Measurements from ENCODE around the gene IRS2. TPM values are rescaled to one million over a fixed set of nuclear protein-coding genes. Genes with fewer than 3 reads are reported as not detected.

The IRS2 gene
- total and polyA plus RNA-seq, 2 experiments from 2014 or later, result 3.6 to 14.5 TPM

GRCh38 chr13:109735436-109735966 lies 50.9 kb downstream of the IRS2 start (continued):
- TF ChIP-seq STAT1 (IDR thresholded peaks at IDR 0.05; ENCODE audit: unreplicated experiment), result no peak

- DNase-seq (ENCODE audit: low spot score), result no peak
- no peak overlapping the region for H2AFZ ChIP-seq
Observed at GRCh38 chr13:109734002-109734785, 52.2 kb downstream of the IRS2 start.

GRCh38 chr13:109733550-109733949 lies 52.8 kb downstream of the IRS2 start:
- Histone ChIP-seq H2AFZ (peak overlapping the region; percentile 52; the same call in 1 of the 2 replicates), H3K36me3 (ENCODE audit: insufficient read depth) (no peaks in the 10 kb centered on the region), H3K79me2 (replicated peaks; ENCODE audit: insufficient read depth) (no peaks in the 10 kb centered on the region), H3K27me3 (ENCODE audit: insufficient read depth) (no peaks in the 10 kb centered on the region), H3K4me2 (no peak overlapping the region), H3K4me1 (ENCODE audit: insufficient read depth) (peaks cover 11% of the 10 kb centered on the region), H3K27ac (ENCODE audit: low read depth) (no peak overlapping the region), H3F3A (replicated peaks; ENCODE audit: low read depth) (no peaks in the 10 kb centered on the region), H3K4me3 (no peak overlapping the region), H4K20me1 (replicated peaks; ENCODE audit: insufficient read depth) (no peaks in the 10 kb centered on the region), H3K9me2 (ENCODE audit: insufficient read depth) (no peaks in the 10 kb centered on the region)
- DNase-seq (ENCODE audit: low spot score) (no peak), ATAC-seq (no peak)
- Mint-ChIP-seq H3K27me3 (ENCODE audit: insufficient read depth, low read depth, poor library complexity) (peaks cover 9% of the 10 kb centered on the region), H3K4me1 (peaks cover 16% of the 10 kb centered on the region), H3K4me3 (no peak overlapping the region), H3K9me3 (peaks cover 5% of the 10 kb centered on the region; the same call in 2 of the 3 replicates), H3K27ac (no peak overlapping the region), H3K36me3 (ENCODE audit: low read depth) (no peaks in the 10 kb centered on the region)
- TF ChIP-seq ZNF331 (CRISPR knock-in tag; IDR thresholded peaks at IDR 0.05; ENCODE audit: low read depth) (no peak), STAT1 (IDR thresholded peaks at IDR 0.05; ENCODE audit: unreplicated experiment) (no peak), POLR2AphosphoS5 (IDR thresholded peaks at IDR 0.05; ENCODE audit: low read depth) (no peak), ZNF114 (CRISPR knock-in tag; IDR thresholded peaks at IDR 0.05) (no peak), EZH2phosphoT487 (IDR thresholded peaks at IDR 0.05; ENCODE audit: unreplicated experiment) (no peak), ETS1 (IDR thresholded peaks at IDR 0.05) (no peak)

More at GRCh38 chr13:109734002-109734785, 52.2 kb downstream of the IRS2 start:
- TF ChIP-seq CTCF (conservative IDR thresholded peaks at IDR 0.05; ENCODE audit: low read depth in 2 of 2), result no peak
- TF ChIP-seq POLR2AphosphoS5 (IDR thresholded peaks at IDR 0.05; ENCODE audit: low read depth), result no peak
- no peak for TF ChIP-seq EZH2phosphoT487 (IDR thresholded peaks at IDR 0.05; ENCODE audit: unreplicated experiment)
- no peaks in the 10 kb centered on the region for H3K36me3 ChIP-seq (ENCODE audit: insufficient read depth)
- no peaks in the 10 kb centered on the region for H4K20me1 ChIP-seq (replicated peaks; ENCODE audit: insufficient read depth)
- no peak for ATAC-seq
- no peak overlapping the region for H3K4me3 ChIP-seq
- no peak overlapping the region for H3K4me2 ChIP-seq
- no peaks in the 10 kb centered on the region for H3K9me2 ChIP-seq (ENCODE audit: insufficient read depth)
- H3K9me3 Mint-ChIP-seq, result peaks cover 5% of the 10 kb centered on the region; the same call in 2 of the 3 replicates
- peaks cover 10% of the 10 kb centered on the region for H3K4me1 ChIP-seq (ENCODE audit: insufficient read depth)
- H3K4me1 Mint-ChIP-seq, result peaks cover 10% of the 10 kb centered on the region
- no peak overlapping the region for H3K27ac Mint-ChIP-seq
- peaks cover 9% of the 10 kb centered on the region for H3K27me3 Mint-ChIP-seq (ENCODE audit: insufficient read depth, low read depth, poor library complexity)
- H3K79me2 ChIP-seq (replicated peaks; ENCODE audit: insufficient read depth), result no peaks in the 10 kb centered on the region
- H3K36me3 Mint-ChIP-seq (ENCODE audit: low read depth), result no peaks in the 10 kb centered on the region
- H3K27ac ChIP-seq (ENCODE audit: low read depth), result no peak overlapping the region
- no peaks in the 10 kb centered on the region for H3K27me3 ChIP-seq (ENCODE audit: insufficient read depth)
- H3K4me3 Mint-ChIP-seq, result no peak overlapping the region
- no peaks in the 10 kb centered on the region for H3F3A ChIP-seq (replicated peaks; ENCODE audit: low read depth)

Data from GM23338 (cell line).